Measurements from ENCODE around the gene LRRC41.

Gene LRRC41

DNA sequence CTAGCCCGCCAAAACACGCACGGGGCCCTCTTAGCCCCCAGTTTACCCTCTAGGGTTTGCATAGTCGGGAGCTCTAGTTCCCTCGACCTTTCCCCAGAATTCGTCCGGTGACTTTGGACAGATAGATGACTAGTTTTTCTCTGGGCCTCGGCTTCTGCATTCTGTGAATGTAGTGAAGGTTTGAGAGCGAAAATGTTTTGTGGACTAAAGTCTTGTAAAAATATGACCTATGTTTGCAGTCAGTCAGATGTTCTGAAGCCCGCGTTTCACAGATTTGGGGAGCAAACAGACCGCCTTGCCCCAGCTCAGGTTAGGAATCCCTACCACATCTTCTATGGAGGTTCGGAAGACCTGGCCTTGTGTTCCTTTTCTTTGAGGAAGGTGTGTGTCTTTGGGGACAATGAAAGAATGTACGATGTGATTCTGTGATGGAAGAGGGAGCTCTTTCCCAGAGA is 483 bp upstream of the LRRC41 start:
- CTCF ChIA-PET, result interaction anchor here (0.6 to 1.9 kb wide), 7 partner anchors 25 to 172 kb away, joined by 3 to 12 read pairs (median 4); partner anchors contain the start of gene NSUN4

DNA sequence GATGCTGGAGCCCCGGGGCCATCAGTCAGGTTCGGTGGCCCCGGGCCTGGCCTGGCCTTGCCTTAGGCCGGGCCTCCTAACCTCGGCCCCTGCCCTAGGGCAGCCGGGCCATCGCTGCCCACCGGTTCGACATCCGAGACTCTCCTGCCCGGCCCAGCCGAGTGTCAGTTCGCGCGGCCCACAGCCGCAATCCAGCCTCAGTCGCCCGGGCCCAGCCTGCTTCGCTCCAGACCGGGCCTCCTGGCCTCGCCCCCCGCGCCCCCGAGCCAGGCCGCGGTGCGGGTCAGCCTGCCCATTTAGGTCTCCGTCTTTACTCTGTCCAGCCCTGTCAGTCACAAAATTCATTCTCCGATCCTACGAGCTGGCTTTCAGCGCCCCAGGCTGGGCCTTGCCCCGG is 777 bp downstream of the LRRC41 start:
- TF ChIP-seq ZNF274 (IDR thresholded peaks at IDR 0.05; ENCODE audit: low read length), result no peak
- no peak for TF ChIP-seq ZNF274 (tag by site-specific recombination; IDR thresholded peaks at IDR 0.05; ENCODE audit: borderline replicate concordance)
- TF ChIP-seq ZXDB (tag by site-specific recombination; IDR thresholded peaks at IDR 0.05), result no peak
- TF ChIP-seq, protein P1, sequence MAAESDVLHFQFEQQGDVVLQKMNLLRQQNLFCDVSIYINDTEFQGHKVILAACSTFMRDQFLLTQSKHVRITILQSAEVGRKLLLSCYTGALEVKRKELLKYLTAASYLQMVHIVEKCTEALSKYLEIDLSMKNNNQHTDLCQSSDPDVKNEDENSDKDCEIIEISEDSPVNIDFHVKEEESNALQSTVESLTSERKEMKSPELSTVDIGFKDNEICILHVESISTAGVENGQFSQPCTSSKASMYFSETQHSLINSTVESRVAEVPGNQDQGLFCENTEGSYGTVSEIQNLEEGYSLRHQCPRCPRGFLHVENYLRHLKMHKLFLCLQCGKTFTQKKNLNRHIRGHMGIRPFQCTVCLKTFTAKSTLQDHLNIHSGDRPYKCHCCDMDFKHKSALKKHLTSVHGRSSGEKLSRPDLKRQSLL (tag by site-specific recombination; IDR thresholded peaks at IDR 0.05), result peak; percentile 74
- TF ChIP-seq ZNF202 (tag by site-specific recombination; IDR thresholded peaks at IDR 0.05; ENCODE audit: borderline replicate concordance), result no peak
- no peak for TF ChIP-seq ZNF600 (tag by site-specific recombination; IDR thresholded peaks at IDR 0.05)
- TF ChIP-seq ZNF747 (tag by site-specific recombination; IDR thresholded peaks at IDR 0.05), result no peak
- 0 out of 2 replicates have a peak, but pooled peaks have one; percentile 2 for TF ChIP-seq ZNF624 (tag by site-specific recombination; IDR thresholded peaks at IDR 0.05)
- no peak for TF ChIP-seq GLI4 (tag by site-specific recombination; IDR thresholded peaks at IDR 0.05)
- no peak for TF ChIP-seq ZNF311 (tag by site-specific recombination; IDR thresholded peaks at IDR 0.05; ENCODE audit: borderline replicate concordance)
- TF ChIP-seq ZNF391 (tag by site-specific recombination; IDR thresholded peaks at IDR 0.05; ENCODE audit: borderline replicate concordance, low read depth), result peak; percentile 24
- TF ChIP-seq ZBTB20 (tag by site-specific recombination; IDR thresholded peaks at IDR 0.05), result peak; percentile 15; the same call in 1 of the 2 replicates
- peak; percentile 2; the same call in 1 of the 2 replicates for TF ChIP-seq ZNF76 (tag by site-specific recombination; IDR thresholded peaks at IDR 0.05; ENCODE audit: borderline replicate concordance, low read depth)
- peak; percentile 29; the same call in 1 of the 2 replicates for TF ChIP-seq ZNF324 (tag by site-specific recombination; IDR thresholded peaks at IDR 0.05)
- Histone ChIP-seq H3K36me3 (ENCODE audit: control insufficient read depth in 2 of 2, insufficient read depth in 1 of 2, low read length in 2 of 2) (peaks cover 0 to 27% of the 10 kb centered on the region in 2 experiments; a peak in 2 of 3 replicates), H3K4me1 (ENCODE audit: control insufficient read depth, insufficient read depth, low read length) (no peaks in the 10 kb centered on the region), H3K27ac (ENCODE audit: extremely low read depth, low read depth, low read length) (peak overlapping the region; percentile 99), H3K4me3 (ENCODE audit: low read depth, low read length) (peak overlapping the region; percentile 88), H3K9me3 (ENCODE audit: control insufficient read depth, insufficient read depth, low read depth, low read length) (no peaks in the 10 kb centered on the region)
- CTCF ChIA-PET, result interaction anchor here (0.7 to 1.7 kb wide), 4 partner anchors 29 to 58 kb away, joined by 3 to 4 read pairs (median 4); partner anchors contain the start of gene NSUN4
- POLR2A ChIA-PET, result interaction anchor here (0.6 to 2.5 kb wide), 11 partner anchors 12 to 1733 kb away, joined by 3 to 24 read pairs (median 4); partner anchors contain the start of genes GPBP1L1, NSUN4 and RAD54L

More for the DNA sequence above, 483 bp upstream of the LRRC41 start:
- POLR2A ChIA-PET, result interaction anchor here (0.9 to 2.5 kb wide), 8 partner anchors 10 to 56 kb away, joined by 3 to 24 read pairs (median 6); partner anchors contain the start of genes NSUN4 and RAD54L
- H3K27ac ChIP-seq (ENCODE audit: extremely low read depth, low read depth, low read length), result peak overlapping the region; percentile 99
- no peaks in the 10 kb centered on the region for H3K4me1 ChIP-seq (ENCODE audit: control insufficient read depth, insufficient read depth, low read length)
- H3K4me3 ChIP-seq (ENCODE audit: low read depth, low read length), result peak overlapping the region; percentile 88
- H3K36me3 ChIP-seq (ENCODE audit: control insufficient read depth in 2 of 2, insufficient read depth in 1 of 2, low read length in 2 of 2), result peaks cover 0 to 34% of the 10 kb centered on the region in 2 experiments; a peak in 2 of 3 replicates
- H3K9me3 ChIP-seq (ENCODE audit: control insufficient read depth, insufficient read depth, low read depth, low read length), result no peaks in the 10 kb centered on the region
- no peak for TF ChIP-seq IKZF3 (tag by site-specific recombination; IDR thresholded peaks at IDR 0.05)
- TF ChIP-seq ZNF416 (tag by site-specific recombination; IDR thresholded peaks at IDR 0.05), result no peak
- TF ChIP-seq, protein P2, sequence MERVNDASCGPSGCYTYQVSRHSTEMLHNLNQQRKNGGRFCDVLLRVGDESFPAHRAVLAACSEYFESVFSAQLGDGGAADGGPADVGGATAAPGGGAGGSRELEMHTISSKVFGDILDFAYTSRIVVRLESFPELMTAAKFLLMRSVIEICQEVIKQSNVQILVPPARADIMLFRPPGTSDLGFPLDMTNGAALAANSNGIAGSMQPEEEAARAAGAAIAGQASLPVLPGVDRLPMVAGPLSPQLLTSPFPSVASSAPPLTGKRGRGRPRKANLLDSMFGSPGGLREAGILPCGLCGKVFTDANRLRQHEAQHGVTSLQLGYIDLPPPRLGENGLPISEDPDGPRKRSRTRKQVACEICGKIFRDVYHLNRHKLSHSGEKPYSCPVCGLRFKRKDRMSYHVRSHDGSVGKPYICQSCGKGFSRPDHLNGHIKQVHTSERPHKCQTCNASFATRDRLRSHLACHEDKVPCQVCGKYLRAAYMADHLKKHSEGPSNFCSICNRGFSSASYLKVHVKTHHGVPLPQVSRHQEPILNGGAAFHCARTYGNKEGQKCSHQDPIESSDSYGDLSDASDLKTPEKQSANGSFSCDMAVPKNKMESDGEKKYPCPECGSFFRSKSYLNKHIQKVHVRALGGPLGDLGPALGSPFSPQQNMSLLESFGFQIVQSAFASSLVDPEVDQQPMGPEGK (tag by site-specific recombination; IDR thresholded peaks at IDR 0.05), result 0 out of 2 replicates have a peak, but pooled peaks have one; percentile 4
- TF ChIP-seq ZNF174 (tag by site-specific recombination; IDR thresholded peaks at IDR 0.05), result no peak
- no peak for TF ChIP-seq WT1 (tag by site-specific recombination; IDR thresholded peaks at IDR 0.05)
- TF ChIP-seq ZNF114 (tag by site-specific recombination; IDR thresholded peaks at IDR 0.05), result no peak
- TF ChIP-seq ZNF664 (tag by site-specific recombination; IDR thresholded peaks at IDR 0.05), result no peak
- TF ChIP-seq, protein P1 (tag by site-specific recombination; IDR thresholded peaks at IDR 0.05), result 0 out of 2 replicates have a peak, but pooled peaks have one; percentile 49
- no peak for TF ChIP-seq FEZF1 (tag by site-specific recombination; IDR thresholded peaks at IDR 0.05)
- no peak for TF ChIP-seq ZNF239 (tag by site-specific recombination; IDR thresholded peaks at IDR 0.05)
- TF ChIP-seq OVOL3 (tag by site-specific recombination; IDR thresholded peaks at IDR 0.05), result no peak
- TF ChIP-seq ZNF211 (tag by site-specific recombination; IDR thresholded peaks at IDR 0.05; ENCODE audit: low read depth), result no peak
- TF ChIP-seq KLF8 (tag by site-specific recombination; IDR thresholded peaks at IDR 0.05), result no peak
- TF ChIP-seq ZNF426 (tag by site-specific recombination; IDR thresholded peaks at IDR 0.05), result no peak
- TF ChIP-seq, protein P3, sequence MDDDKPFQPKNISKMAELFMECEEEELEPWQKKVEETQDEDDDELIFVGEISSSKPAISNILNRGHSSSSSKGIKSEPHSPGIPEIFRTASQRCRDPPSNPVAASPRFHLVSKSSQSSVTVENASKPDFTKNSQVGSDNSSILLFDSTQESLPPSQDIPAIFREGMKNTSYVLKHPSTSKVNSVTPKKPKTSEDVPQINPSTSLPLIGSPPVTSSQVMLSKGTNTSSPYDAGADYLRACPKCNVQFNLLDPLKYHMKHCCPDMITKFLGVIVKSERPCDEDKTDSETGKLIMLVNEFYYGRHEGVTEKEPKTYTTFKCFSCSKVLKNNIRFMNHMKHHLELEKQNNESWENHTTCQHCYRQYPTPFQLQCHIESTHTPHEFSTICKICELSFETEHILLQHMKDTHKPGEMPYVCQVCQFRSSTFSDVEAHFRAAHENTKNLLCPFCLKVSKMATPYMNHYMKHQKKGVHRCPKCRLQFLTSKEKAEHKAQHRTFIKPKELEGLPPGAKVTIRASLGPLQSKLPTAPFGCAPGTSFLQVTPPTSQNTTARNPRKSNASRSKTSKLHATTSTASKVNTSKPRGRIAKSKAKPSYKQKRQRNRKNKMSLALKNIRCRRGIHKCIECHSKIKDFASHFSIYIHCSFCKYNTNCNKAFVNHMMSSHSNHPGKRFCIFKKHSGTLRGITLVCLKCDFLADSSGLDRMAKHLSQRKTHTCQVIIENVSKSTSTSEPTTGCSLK (tag by site-specific recombination; IDR thresholded peaks at IDR 0.05), result no peak
- no peak for TF ChIP-seq SP3 (tag by site-specific recombination; IDR thresholded peaks at IDR 0.05)

Measured in HEK293 (cell line).